HG03139 (cell line): ENCODE data around the gene SLC15A5.

Experiments used
- ATAC-seq: cut with Tn5 transposase; IDR thresholded peaks from one replicate; pipeline ENCODE4 v1.9.1; 2021; ENCODE audit not compliant: unreplicated experiment

The SLC15A5 gene

GRCh38 chr12:16184681-16185080 lies 92.8 kb downstream of the SLC15A5 start:
- ATAC-seq, result no peak

- no peak for ATAC-seq
Measured at GRCh38 chr12:16183541-16183940, 93.9 kb downstream of the SLC15A5 start.

GRCh38 chr12:16175840-16176239 lies 101.6 kb downstream of the SLC15A5 start:
- ATAC-seq, result no peak

DNA sequence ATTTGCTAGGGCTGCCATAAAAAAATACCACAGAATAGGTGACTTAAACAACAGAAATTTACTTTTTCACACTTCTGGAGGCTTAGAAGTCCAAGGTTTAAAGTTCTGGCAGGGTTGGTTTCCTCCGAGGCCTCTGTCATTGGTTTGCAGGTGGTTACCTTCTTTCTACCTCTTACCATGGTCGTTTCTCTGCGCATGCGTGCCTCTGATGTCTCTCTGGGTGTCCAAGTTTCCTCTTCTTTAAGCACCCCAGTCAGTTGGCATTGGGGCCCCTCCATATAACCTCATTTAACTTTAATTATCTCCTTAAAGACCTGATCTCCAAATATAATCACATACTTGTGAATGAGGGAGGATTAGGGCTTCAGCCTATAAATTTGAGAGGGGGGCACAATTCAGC lies 103.2 kb downstream of the SLC15A5 start:
- no peak for ATAC-seq

- ATAC-seq, result no peak
Measured at GRCh38 chr12:16171348-16171747, 106.1 kb downstream of the SLC15A5 start.

DNA sequence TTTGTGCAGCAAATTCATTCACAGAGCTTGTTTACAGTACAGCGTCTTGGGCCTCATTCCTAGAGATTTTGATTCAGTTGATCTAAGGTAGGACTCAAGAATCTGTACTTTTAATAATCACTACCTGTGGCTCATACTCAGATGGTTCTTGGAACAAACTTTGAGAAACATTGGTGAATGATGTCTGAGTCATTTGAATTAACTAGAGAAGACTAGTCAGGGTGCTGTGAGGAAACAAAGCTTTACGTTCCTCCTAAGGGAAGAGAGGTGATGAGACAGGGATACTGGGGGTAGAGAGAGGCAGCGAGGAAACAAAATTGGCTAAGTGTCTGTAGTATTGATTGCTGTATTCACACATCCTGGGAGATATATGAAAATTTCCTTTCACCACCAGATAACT lies 109.4 kb downstream of the SLC15A5 start:
- no peak for ATAC-seq

GRCh38 chr12:16166563-16167470 lies 110.7 kb downstream of the SLC15A5 start:
- ATAC-seq, result no peak

- no peak for ATAC-seq
Measured at GRCh38 chr12:16165506-16165905, 112.0 kb downstream of the SLC15A5 start.

GRCh38 chr12:16163901-16164300 lies 113.6 kb downstream of the SLC15A5 start:
- ATAC-seq, result no peak

- ATAC-seq, result no peak
Measured at GRCh38 chr12:16163146-16163545, 114.3 kb downstream of the SLC15A5 start.

DNA sequence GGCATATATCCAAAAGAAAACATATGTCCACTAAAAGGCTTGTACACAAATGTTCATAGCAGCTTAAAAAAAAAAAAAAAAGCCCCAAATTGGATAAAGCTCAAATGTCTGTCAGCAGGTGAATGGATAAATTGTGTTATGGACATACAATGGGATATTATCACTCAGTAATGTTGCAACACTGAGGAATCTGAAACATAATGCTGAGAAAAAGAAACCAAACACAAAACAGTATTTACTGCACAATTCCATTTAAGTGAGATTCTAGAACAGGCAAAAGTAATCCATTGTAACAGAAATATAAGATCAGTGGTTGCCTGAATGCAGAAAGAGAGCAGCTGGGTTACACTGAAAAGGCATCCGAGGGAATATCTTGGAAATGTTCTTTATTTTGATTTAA lies 117.9 kb downstream of the SLC15A5 start:
- ATAC-seq, result no peak

DNA sequence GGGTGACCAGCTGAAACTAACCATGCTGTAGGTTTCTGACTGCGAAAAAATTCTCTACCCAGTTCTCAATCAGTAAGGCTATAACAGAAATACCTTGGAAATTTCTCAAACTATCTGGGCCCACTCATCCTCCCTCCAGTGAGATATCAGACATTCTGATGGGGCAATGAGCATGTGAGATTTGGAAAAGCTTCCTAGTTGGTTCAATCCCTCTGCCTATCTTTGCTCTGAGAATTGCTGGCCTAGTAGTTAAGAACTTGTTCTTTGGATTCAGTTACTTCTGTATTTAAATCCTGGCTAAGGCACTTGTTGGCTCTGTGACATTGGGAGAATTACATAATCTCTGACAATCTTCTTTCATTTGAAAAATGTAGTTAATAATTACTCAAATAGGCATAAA lies 119.4 kb downstream of the SLC15A5 start:
- ATAC-seq, result no peak

GRCh38 chr12:16155938-16156337 lies 121.5 kb downstream of the SLC15A5 start:
- no peak for ATAC-seq

GRCh38 chr12:16154990-16155389 lies 122.5 kb downstream of the SLC15A5 start:
- no peak for ATAC-seq

- no peak for ATAC-seq
Measured at GRCh38 chr12:16152885-16153673, 124.4 kb downstream of the SLC15A5 start.

GRCh38 chr12:16150276-16150675 lies 127.2 kb downstream of the SLC15A5 start:
- ATAC-seq, result no peak

DNA sequence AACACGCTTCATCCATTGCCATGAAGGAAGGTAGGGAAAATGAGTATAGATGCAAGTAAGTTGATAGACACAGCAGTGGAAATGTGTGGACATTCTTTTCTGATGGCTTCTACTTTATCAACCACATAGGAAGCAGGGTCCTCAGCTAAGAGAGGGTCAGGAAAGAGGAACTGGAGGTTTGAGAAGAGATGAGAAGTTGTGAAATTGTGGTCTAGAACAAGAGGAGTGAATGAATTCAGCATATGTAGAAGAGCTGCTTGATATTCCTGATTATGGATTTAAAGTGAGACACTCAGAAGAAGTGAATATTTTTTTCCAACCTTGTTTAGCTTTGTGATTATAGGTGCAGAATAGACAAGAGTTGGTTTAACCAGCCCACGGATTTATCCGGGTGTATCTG lies 128.5 kb downstream of the SLC15A5 start:
- ATAC-seq, result no peak
